WTC11 (cell line): Measurements from ENCODE around the gene CEACAM8. TPM values are rescaled to one million over a fixed set of nuclear protein-coding genes. Genes with fewer than 3 reads are reported as not detected.

Experiments
- ATAC-seq: fragments of 200-7000 bp; cut with Tn5 transposase; 2 replicates; pipeline ENCODE4 v1.10.0; 2021; ENCODE audit warnings: mild to moderate bottlenecking, moderate library complexity
- CTCF ChIA-PET: fragments of 300-600 bp; sonication (Branson Sonifier 250); formaldehyde crosslinking; loops from one replicate; lab custom pipeline; 2021; ENCODE audit warnings: antibody characterized with exemption; lab: Charles Lee
- POLR2A ChIA-PET: fragments of 350-600 bp; sonication (Branson Sonifier 250); formaldehyde crosslinking; loops from one replicate; lab custom pipeline; 2021; ENCODE audit warnings: antibody characterized with exemption; lab: Charles Lee
- DNase-seq: peaks from one replicate; pipeline ENCODE4 v3.0.0; 2021; ENCODE audit warnings: low spot score
- H3K27ac Mint-ChIP-seq: 2 replicates; pipeline ENCODE4 v1.8.0; 2021; ENCODE audit warnings: mixed read lengths
- H3K27me3 Mint-ChIP-seq: 2 replicates; pipeline ENCODE4 v1.8.0; 2021; ENCODE audit warnings: low read depth, mild to moderate bottlenecking, moderate library complexity, mixed read lengths
- H3K36me3 Mint-ChIP-seq: 2 replicates; pipeline ENCODE4 v1.8.0; 2021; ENCODE audit warnings: mixed read lengths
- H3K4me1 Mint-ChIP-seq: 2 replicates; pipeline ENCODE4 v1.8.0; 2022; ENCODE audit warnings: mixed read lengths
- H3K4me3 Mint-ChIP-seq: 2 replicates; pipeline ENCODE4 v1.8.0; 2021; ENCODE audit warnings: mild to moderate bottlenecking, moderate library complexity, mixed read lengths
- H3K9me3 Mint-ChIP-seq: 2 replicates; pipeline ENCODE4 v1.8.0; 2021; ENCODE audit warnings: mixed read lengths
- AR ChIP-seq: fragments of 250-450 bp; sonication (Bioruptor Pico); IDR thresholded peaks from 2 replicates; pipeline ENCODE4 v1.9.0; 2021; ENCODE audit warnings: mild to moderate bottlenecking
- HMGA2 ChIP-seq: fragments of 250-450 bp; sonication (Bioruptor Pico); IDR thresholded peaks from 2 replicates; pipeline ENCODE4 v1.4.0; 2021; ENCODE audit warnings: mild to moderate bottlenecking, moderate library complexity
- IRF1 ChIP-seq: sonication (generic); formaldehyde crosslinking; IDR thresholded peaks from 2 replicates; pipeline ENCODE4 v1.8.0; 2023; ENCODE audit warnings: missing genetic modification reagents
- IRF2 ChIP-seq: sonication (generic); formaldehyde crosslinking; IDR thresholded peaks from 2 replicates; pipeline ENCODE4 v1.8.0; 2022; ENCODE audit warnings: low read depth, missing genetic modification reagents, borderline replicate concordance
- MXD4 ChIP-seq: fragments of 250-450 bp; sonication (Bioruptor Pico); IDR thresholded peaks from 2 replicates; pipeline ENCODE4 v1.8.0; 2021; ENCODE audit warnings: mild to moderate bottlenecking, moderate library complexity, borderline replicate concordance
- PREB ChIP-seq: sonication (generic); formaldehyde crosslinking; IDR thresholded peaks from 2 replicates; pipeline ENCODE4 v1.8.1; 2022; ENCODE audit warnings: mild to moderate bottlenecking, missing genetic modification reagents, moderate library complexity, borderline replicate concordance
- RORB ChIP-seq: fragments of 250-450 bp; sonication (Bioruptor Pico); IDR thresholded peaks from 2 replicates; pipeline ENCODE4 v1.9.0; 2021; ENCODE audit warnings: mild to moderate bottlenecking
- SP1 ChIP-seq: sonication (generic); formaldehyde crosslinking; conservative IDR thresholded peaks from 2 replicates; pipeline ENCODE4 v1.8.1; 2022; ENCODE audit warnings: missing genetic modification reagents
- TP53 ChIP-seq: sonication (generic); formaldehyde crosslinking; IDR thresholded peaks from 2 replicates; pipeline ENCODE4 v1.8.1; 2023; ENCODE audit warnings: mild to moderate bottlenecking, missing genetic modification reagents
- USF1 ChIP-seq: sonication (generic); formaldehyde crosslinking; IDR thresholded peaks from 2 replicates; pipeline ENCODE4 v1.8.0; 2022; ENCODE audit warnings: mild to moderate bottlenecking, missing genetic modification reagents
- ZNF121 ChIP-seq: sonication (generic); formaldehyde crosslinking; IDR thresholded peaks from 2 replicates; pipeline ENCODE4 v1.8.0; 2023; ENCODE audit warnings: missing genetic modification reagents
- ZNF671 ChIP-seq: fragments of 250-450 bp; sonication (Bioruptor Pico); IDR thresholded peaks from 2 replicates; pipeline ENCODE4 v1.8.0; 2021; ENCODE audit warnings: mild to moderate bottlenecking
- total RNA-seq: library from RNA; stranded (reverse); gene quantifications from 3 replicates; pipeline ENCODE4 v1.2.3, GENCODE V29; 2021
- TF ChIP-seq, protein P1 (sequence below): sonication (generic); formaldehyde crosslinking; IDR thresholded peaks from 2 replicates; pipeline ENCODE4 v1.8.0; 2022; ENCODE audit warnings: mild to moderate bottlenecking, missing genetic modification reagents
- TF ChIP-seq, protein P2 (sequence below): sonication (generic); formaldehyde crosslinking; IDR thresholded peaks from 2 replicates; pipeline ENCODE4 v1.8.1; 2023; ENCODE audit warnings: mild to moderate bottlenecking, missing genetic modification reagents, moderate library complexity
- TF ChIP-seq, protein P3 (sequence below): sonication (generic); formaldehyde crosslinking; IDR thresholded peaks from 2 replicates; pipeline ENCODE4 v1.8.1; 2022; ENCODE audit warnings: low read depth, mild to moderate bottlenecking, moderate library complexity, missing genetic modification reagents, borderline replicate concordance
- TF ChIP-seq, protein P4 (sequence below): sonication (generic); formaldehyde crosslinking; IDR thresholded peaks from 2 replicates; pipeline ENCODE4 v1.8.1; 2022; ENCODE audit warnings: low read depth, missing genetic modification reagents, borderline replicate concordance

Gene CEACAM8
- total RNA-seq, 1 experiment from 2014 or later = not detected

DNA sequence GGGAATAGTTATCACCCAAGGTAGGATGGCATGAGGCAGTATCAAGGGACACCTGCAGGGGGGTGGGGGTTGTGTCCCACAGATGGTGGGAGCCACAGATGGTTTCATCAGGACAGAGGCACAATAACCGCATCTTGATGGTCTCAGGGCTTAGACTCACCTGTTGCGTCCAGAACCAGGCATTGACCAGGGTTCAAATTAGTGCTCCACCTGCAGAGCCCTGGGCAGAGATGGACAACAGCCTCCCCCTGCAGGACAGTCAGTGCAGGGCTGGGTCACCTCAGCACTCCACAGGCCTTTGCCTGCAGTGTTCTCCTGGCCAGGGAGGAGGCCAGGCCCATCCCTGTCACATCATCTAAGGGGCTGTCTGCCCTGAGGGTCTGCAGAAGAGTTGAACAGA lies 51.9 kb downstream of the CEACAM8 start:
- ATAC-seq (peak; percentile 43; the same call in 1 of the 2 replicates), DNase-seq (no peak)
- Mint-ChIP-seq H3K27ac (no peak overlapping the region), H3K9me3 (no peaks in the 10 kb centered on the region), H3K27me3 (peaks cover 25% of the 10 kb centered on the region), H3K36me3 (no peaks in the 10 kb centered on the region), H3K4me3 (no peak overlapping the region), H3K4me1 (peaks cover 26% of the 10 kb centered on the region)
- ChIA-PET CTCF (interaction anchor here (0.6 to 1.9 kb wide), 4 partner anchors 87 to 102 kb away, joined by 3 to 6 read pairs (median 3); no protein-coding TSS in a partner anchor), POLR2A (no interaction called here)
- TF ChIP-seq USF1 (CRISPR knock-in tag) = no peak
- TF ChIP-seq, protein P1, sequence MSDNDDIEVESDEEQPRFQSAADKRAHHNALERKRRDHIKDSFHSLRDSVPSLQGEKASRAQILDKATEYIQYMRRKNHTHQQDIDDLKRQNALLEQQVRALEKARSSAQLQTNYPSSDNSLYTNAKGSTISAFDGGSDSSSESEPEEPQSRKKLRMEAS (CRISPR knock-in tag) = no peak
- TF ChIP-seq, all 79 proteins: peak for 0

DNA sequence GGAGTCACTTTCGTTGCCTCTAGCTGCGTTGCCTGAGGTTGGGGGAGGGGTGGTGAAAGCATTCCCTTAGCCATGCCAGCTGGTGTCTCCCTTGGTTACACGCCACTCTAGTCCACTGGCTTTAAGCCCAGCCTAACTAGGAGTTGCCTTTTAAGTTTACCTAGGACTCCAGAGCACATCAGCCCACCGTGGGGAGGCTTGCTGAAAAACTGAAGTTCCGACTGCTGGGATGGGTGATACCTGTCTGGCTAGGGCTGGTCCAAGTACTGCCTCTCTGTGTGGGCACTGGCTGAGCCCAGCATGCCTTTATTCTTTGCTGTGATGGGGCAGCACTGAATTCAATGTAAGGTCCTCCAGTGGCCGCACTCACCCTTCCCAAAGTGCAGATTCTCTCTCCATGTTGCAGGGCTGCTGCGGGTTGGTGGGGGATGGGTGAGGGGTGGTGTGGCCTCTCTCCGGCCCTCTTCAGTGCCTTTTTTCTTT lies 54.6 kb downstream of the CEACAM8 start:
- H3K4me1 Mint-ChIP-seq = peaks cover 28% of the 10 kb centered on the region
- ATAC-seq (peak; percentile 38), DNase-seq (no peak)
- no peak overlapping the region for H3K4me3 Mint-ChIP-seq
- H3K36me3 Mint-ChIP-seq = no peaks in the 10 kb centered on the region
- TF ChIP-seq, protein P2, sequence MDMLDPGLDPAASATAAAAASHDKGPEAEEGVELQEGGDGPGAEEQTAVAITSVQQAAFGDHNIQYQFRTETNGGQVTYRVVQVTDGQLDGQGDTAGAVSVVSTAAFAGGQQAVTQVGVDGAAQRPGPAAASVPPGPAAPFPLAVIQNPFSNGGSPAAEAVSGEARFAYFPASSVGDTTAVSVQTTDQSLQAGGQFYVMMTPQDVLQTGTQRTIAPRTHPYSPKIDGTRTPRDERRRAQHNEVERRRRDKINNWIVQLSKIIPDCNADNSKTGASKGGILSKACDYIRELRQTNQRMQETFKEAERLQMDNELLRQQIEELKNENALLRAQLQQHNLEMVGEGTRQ (CRISPR knock-in tag) = no peak
- TF ChIP-seq MXD4 (CRISPR knock-in tag) = no peak
- TF ChIP-seq RORB (CRISPR knock-in tag) = no peak
- TF ChIP-seq, protein P3, sequence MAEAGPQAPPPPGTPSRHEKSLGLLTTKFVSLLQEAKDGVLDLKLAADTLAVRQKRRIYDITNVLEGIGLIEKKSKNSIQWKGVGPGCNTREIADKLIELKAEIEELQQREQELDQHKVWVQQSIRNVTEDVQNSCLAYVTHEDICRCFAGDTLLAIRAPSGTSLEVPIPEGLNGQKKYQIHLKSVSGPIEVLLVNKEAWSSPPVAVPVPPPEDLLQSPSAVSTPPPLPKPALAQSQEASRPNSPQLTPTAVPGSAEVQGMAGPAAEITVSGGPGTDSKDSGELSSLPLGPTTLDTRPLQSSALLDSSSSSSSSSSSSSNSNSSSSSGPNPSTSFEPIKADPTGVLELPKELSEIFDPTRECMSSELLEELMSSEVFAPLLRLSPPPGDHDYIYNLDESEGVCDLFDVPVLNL (CRISPR knock-in tag) = no peak
- no peak for TF ChIP-seq HMGA2 (CRISPR knock-in tag)
- TF ChIP-seq, protein P4, sequence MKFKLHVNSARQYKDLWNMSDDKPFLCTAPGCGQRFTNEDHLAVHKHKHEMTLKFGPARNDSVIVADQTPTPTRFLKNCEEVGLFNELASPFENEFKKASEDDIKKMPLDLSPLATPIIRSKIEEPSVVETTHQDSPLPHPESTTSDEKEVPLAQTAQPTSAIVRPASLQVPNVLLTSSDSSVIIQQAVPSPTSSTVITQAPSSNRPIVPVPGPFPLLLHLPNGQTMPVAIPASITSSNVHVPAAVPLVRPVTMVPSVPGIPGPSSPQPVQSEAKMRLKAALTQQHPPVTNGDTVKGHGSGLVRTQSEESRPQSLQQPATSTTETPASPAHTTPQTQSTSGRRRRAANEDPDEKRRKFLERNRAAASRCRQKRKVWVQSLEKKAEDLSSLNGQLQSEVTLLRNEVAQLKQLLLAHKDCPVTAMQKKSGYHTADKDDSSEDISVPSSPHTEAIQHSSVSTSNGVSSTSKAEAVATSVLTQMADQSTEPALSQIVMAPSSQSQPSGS (CRISPR knock-in tag) = no peak
- no peak for TF ChIP-seq SP1 (CRISPR knock-in tag)
- TF ChIP-seq PREB (CRISPR knock-in tag) = no peak
- TF ChIP-seq USF1 (CRISPR knock-in tag) = no peak
- no peak for TF ChIP-seq ZNF671 (CRISPR knock-in tag)
- TF ChIP-seq AR (CRISPR knock-in tag) = no peak
- no peak for TF ChIP-seq TP53 (CRISPR knock-in tag)
- no peak for TF ChIP-seq IRF1 (CRISPR knock-in tag)
- TF ChIP-seq ZNF121 (CRISPR knock-in tag) = no peak
- TF ChIP-seq IRF2 (CRISPR knock-in tag) = no peak
- no peak overlapping the region for H3K27ac Mint-ChIP-seq
- POLR2A ChIA-PET = no interaction called here
- H3K9me3 Mint-ChIP-seq = no peaks in the 10 kb centered on the region
- CTCF ChIA-PET = interaction anchor here (0.6 to 2.6 kb wide), 14 partner anchors 9 to 116 kb away, joined by 3 to 18 read pairs (median 4); partner anchors contain the start of gene CEACAM1
- peaks cover 10% of the 10 kb centered on the region for H3K27me3 Mint-ChIP-seq
